Retinal pigment epithelial cell (primary cell): ENCODE measurements around the gene KLK3.

Source experiments
- DNase-seq: peaks from one replicate; pipeline ENCODE4 v3.0.0-alpha.2; 2010; ENCODE audit warnings: low read depth
- H3K4me3 ChIP-seq: 2 replicates; pipeline ENCODE4 v1.5.1; 2011; ENCODE audit warnings: mild to moderate bottlenecking, low read length, control low read depth, moderate library complexity
- TF ChIP-seq, protein P1 (sequence below): conservative IDR thresholded peaks from 2 replicates; pipeline ENCODE4 v1.5.1; 2011; ENCODE audit warnings: low read depth, low read length, control low read depth, inconsistent platforms

KLK3 gene

DNA sequence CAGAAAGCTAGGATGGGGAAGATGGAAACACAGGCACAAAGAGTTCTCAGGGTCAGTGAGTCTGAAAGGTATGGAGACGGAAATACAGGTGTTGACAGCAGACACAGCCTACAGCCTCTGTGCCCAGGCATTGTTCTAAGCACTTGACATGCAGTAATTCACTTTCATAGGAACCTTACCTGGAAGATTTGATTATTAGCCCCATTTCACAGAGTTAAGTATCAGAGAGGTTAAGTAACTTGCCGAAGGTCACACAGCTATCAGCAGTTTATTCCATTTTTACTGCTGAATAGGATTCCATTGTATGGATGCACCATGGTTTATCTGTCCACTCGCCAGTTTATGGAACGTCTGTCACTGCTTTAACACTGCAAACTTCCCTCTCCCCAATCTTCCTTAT, 43.3 kb downstream of the KLK3 start:
- no peak for DNase-seq
- TF ChIP-seq, protein P1, sequence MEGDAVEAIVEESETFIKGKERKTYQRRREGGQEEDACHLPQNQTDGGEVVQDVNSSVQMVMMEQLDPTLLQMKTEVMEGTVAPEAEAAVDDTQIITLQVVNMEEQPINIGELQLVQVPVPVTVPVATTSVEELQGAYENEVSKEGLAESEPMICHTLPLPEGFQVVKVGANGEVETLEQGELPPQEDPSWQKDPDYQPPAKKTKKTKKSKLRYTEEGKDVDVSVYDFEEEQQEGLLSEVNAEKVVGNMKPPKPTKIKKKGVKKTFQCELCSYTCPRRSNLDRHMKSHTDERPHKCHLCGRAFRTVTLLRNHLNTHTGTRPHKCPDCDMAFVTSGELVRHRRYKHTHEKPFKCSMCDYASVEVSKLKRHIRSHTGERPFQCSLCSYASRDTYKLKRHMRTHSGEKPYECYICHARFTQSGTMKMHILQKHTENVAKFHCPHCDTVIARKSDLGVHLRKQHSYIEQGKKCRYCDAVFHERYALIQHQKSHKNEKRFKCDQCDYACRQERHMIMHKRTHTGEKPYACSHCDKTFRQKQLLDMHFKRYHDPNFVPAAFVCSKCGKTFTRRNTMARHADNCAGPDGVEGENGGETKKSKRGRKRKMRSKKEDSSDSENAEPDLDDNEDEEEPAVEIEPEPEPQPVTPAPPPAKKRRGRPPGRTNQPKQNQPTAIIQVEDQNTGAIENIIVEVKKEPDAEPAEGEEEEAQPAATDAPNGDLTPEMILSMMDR, result no peak
- no peak overlapping the region for H3K4me3 ChIP-seq

DNA sequence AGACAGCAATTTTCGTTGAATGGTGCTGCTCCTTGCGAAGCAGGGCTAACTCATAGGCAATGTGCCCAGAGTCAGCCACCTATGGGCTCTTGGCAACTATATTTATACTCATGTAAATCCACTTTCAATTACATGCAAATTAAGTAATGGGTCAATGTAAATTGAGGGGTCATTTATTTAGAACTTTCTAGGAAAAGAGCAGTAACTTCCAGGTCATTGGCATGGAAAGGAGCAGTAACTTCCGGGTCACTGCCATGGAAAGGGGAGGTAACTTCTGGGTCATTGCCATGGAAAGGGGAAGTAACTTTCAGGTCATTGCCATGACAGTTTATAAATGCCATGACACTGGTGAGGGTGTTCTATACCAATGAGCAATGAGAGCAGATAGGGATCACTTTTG, 44.9 kb downstream of the KLK3 start:
- H3K4me3 ChIP-seq, result no peak overlapping the region
- no peak for DNase-seq
- TF ChIP-seq, protein P1, result no peak

- TF ChIP-seq, protein P1, result no peak
- no peak overlapping the region for H3K4me3 ChIP-seq
- DNase-seq, result no peak
Observed at GRCh38 chr19:50902640-50903039, 47.9 kb downstream of the KLK3 start.

DNA sequence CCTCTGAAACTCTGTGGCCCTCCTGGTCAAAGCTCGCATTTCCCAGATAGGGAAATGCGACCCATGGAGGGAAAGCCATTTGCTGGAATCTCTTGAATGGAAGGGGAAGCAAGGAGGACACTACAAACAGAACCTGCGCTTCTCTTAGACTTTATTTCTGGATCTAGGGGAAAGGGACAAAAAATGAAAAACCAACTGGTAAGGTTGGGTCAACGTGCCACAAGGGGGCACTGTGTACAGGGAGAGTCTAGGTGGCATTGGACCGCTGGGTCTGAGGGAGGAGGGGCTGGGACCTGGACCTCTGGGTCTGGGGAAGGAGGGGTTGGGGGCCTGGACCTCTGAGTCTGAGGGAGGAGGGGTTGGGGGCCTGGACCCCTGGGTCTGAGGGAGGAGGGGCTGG, 51.5 kb downstream of the KLK3 start:
- TF ChIP-seq, protein P1, result peak; percentile 64
- no peak for DNase-seq

GRCh38 chr19:50908336-50908735, 53.6 kb downstream of the KLK3 start:
- TF ChIP-seq, protein P1, result no peak

More for the DNA sequence above, 51.5 kb downstream of the KLK3 start:
- H3K4me3 ChIP-seq, result no peak overlapping the region

GRCh38 chr19:50909240-50910070, 54.7 kb downstream of the KLK3 start:
- no peak for DNase-seq
- H3K4me3 ChIP-seq, result no peak overlapping the region
- TF ChIP-seq, protein P1, result no peak

More at GRCh38 chr19:50908336-50908735, 53.6 kb downstream of the KLK3 start:
- no peak overlapping the region for H3K4me3 ChIP-seq
- no peak for DNase-seq
